HG03439 (cell line): ENCODE data around the gene CPXM1.
"Not testable (repeated sequence)": the region's sequence is repeated elsewhere in the genome, so short reads cannot be mapped to it uniquely, and the experiment has no call there.

Experiments
- ATAC-seq: cut with Tn5 transposase; IDR thresholded peaks from one replicate; pipeline ENCODE4 v1.9.1; 2021; ENCODE audit warnings: mild to moderate bottlenecking, moderate library complexity; ENCODE audit not compliant: unreplicated experiment

CPXM1 gene

DNA sequence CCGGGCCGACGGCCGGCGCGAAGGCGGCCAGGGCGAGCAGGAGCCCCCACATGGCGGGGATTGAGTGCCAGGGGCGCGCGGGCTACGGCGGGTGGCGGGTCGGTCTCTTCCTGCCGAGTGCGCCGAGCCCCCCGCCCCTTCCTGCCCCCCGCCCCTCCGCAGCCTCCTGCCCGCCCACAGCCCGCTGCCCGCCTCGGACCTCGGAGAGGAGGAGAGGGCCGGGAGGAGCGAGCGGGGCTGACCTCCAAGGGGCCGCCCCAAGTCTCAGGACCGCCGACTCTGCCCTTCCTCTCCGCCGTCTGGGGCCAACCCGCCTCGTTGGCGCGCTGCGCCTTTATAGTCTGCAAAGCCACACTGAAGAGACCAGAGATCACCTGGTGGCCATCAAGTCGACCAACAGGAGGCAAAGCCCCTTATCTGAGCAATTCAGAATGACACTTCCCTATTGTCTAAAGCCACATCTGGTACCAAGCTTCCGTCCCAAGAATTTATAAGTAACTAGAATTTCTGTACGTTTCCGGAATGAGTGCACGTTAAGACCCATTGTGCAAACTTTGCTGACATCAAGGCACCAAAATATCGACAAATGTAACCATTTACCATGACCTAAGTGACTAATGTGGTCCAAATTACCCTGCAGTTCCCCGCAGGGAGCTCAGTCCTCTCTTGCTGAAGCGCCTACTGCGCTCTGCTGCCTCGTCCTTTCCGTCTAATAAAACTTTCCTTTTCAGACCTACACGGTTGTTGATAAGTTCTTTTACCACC, at the start of gene CPXM1:
TSS of gene CPXM1 (minus strand) at position 107 of the 765 bp plus-strand sequence. CDS start at position 52, 55 bp downstream.
- no peak for ATAC-seq

DNA sequence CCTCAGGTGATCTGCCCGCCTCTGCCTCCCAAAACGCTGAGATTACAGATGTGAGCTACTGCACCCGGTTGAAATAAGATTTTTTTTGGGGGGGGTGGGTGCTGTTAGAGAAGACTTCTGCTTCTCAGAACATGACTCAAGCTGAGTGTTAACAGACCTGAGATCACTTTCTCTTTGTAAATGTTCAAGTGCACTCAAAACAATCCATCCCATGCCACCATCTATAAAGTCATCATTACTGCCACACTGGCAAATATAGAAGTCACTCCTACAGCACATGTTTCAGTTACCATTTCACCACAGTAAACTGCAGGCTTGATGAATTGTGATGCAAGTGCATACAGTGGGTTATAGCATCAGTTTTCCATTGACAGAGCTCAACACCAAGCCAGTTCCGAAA, 49.1 kb upstream of the CPXM1 start:
- no peak for ATAC-seq

DNA sequence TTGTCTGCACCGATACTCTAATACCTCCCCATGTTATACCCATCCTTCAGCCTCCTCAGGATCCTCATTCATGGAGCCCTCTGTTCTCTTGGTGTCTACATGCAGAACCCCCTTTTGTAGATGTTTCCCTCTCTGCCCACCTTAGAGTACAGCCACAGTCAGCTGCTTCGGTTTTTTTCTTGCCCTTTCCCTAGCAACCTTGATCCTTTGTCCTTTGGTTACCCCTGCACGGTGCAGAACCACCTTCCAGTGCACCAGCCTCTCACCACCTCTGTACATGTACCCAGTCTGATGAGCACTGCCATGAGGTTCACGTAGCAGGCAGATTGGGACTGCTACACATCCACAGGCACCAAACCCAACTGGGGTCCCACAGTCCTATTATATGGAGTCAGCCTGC, 47.4 kb upstream of the CPXM1 start:
- no peak for ATAC-seq

DNA sequence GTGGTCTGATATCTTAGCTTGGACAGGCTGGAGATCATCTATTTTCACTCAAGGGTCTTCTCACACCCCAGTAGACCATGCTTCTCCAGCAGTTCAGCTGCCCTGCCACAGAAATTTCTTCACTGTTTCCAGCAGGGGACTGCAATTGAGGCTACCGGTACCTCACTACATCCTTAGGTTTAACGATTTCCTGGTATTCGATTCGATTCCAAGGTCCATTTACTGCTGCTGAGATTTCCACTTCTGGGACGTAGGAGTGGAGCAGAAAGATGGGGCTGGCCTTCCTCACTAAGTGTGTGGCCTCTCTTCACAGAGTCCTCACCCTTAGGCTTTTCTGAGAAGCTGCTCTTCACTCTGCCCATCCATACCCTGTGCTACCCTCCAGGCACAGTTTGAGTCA, 46.3 kb upstream of the CPXM1 start:
- no peak for ATAC-seq

DNA sequence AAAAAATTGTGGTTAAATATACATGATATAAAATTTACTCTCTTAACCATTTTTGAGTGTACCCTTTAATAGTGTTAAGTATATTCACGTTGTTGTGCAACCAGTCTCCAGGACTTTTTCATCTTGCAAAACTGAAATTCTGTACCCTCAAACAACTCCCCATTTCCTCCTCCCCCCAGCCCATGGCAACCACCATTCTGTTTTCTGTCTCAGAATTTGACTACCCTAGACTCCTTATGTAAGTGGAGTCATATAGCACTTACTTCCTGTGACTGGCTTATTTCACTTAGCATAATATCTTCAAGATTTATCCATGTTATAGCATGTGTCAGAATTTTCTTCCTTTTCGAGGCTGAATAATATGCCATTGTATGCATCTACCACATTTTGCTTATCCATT, 45.2 kb upstream of the CPXM1 start:
- no peak for ATAC-seq

DNA sequence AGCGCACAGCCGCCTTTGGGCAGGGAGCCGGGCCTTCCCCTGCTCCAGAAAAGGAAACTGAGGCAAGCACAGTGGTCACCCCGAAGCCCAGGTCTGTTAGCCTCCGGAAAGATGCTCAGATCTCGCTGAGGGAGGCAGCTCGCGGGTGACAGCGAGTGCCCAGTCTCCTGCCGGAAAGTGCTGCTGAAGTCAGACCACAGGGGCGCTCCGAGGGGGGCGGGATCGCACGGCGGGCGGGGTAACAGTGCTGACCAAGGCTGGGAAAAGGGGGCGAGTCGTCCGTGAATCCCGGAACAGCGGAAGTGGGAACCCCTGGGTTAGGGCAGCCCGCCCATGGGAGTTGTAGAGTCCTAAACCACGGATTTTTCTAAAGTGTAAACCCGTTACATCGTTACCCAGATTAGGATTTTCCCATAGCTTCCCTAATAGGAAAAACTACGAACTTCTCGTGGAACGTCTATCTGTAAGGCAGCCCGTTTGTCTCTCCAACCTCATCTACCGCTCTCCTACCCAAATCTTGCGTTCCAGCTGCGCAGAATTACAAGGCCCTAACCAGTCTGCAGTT, 40.6 kb upstream of the CPXM1 start:
- peak; percentile 37 for ATAC-seq

DNA sequence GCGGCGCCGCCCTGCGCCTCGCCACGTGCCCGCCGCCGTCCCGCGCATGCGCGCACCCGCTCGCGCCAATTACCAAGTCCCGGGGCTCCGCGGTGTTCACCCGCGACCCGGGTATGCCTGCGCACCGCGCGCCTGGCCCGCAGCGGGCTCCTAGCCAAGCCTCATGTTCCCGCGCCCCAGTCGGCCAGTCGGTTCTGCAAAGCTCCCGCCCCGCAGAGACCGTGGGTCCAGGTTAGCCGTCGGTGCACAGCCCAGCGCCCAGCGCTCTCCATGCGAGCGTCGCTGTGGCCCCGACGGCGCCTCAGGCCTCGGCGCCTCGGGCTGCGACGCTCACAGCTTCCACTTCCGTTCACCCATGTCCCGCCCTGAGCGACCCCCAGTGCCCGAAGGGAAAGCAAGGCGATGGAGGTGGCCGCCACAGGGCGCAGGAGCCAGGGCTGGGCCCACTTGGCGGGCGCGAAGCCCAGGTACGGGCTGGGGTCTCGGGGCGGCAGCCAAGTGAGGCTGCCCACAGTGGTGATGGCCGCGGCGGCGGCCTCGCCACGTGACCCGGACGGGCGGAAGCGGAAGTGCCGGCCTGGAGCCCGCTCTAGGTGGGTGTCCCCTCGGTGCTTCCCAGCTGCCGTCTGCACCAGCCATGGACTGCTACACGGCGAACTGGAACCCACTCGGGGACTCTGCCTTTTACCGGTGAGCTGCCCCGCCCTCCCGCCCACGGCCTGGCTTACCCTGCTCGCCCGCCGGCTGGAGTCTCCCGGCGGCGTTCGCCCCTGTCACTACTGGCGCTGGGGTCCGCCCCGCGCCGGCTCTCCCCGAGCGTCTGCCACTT, 39.9 kb upstream of the CPXM1 start, which contains the start of the genes PCED1A and VPS16:
TSS of gene PCED1A (minus strand) at position 518 of the 829 bp plus-strand sequence. CDS start 743 bp downstream, outside the sequence.
TSS of gene VPS16 (plus strand) at position 608 of the 829 bp plus-strand sequence. CDS start at position 638, 30 bp downstream.
- peak; percentile 99 for ATAC-seq

DNA sequence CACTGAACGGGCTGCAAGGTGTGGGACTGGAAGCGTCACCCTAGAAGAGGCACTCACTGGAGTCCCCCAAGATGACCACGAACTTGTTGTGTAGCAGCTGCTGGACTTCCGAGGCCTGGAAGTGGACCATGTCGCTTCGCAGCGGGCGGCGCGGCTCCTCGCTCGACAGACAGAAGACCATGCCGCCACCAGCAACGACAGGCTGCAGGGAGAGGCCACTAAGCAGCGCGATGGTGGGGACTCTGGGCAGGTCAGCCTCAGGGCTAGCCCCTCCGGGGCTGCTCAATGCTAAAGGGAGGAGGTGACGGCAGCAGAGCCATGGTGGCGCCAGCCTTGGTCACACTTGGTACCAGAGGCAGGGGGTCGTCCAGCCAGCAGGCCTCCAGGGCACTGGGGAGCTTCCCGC, 39.3 kb upstream of the CPXM1 start:
- no peak for ATAC-seq

DNA sequence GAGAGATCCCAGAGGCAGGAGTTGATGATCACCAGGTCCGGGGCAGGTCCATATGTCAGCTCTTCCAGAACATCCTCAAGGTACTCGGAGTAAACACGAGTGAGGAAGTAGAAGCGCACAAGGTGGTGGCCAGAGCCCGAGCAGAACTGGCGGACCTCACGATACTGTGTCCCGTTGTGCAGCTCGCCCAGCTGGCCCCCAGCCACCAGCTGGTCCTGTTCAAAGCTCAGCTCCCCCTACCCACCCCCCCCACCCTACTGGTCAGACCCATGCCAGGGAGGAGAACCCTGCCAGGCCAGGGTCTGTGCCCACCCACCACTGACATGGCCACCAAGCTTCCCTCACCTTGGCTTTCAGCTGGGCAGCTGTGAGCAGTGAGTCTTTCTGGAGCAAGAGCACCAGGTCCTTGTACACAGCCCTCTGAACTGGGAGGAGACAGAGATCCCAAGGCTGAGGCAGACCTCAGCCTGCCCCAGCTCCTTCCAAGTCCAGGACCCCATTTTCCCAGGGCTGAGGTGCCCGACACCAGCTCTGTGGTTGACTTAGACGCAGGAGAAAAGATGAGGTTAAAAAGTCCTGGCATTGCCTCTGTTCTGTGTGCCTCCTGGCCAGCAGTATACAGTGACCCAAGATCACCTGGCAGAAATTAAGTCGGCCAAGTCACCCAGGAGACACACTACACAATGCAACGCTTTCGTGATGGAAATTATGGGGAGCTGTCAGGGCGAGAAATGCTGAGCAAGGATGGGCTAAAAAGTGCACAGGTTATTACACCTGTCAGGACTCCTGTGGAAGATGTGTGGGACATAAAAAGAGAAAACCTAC, 38.6 kb upstream of the CPXM1 start:
- ATAC-seq = no peak

DNA sequence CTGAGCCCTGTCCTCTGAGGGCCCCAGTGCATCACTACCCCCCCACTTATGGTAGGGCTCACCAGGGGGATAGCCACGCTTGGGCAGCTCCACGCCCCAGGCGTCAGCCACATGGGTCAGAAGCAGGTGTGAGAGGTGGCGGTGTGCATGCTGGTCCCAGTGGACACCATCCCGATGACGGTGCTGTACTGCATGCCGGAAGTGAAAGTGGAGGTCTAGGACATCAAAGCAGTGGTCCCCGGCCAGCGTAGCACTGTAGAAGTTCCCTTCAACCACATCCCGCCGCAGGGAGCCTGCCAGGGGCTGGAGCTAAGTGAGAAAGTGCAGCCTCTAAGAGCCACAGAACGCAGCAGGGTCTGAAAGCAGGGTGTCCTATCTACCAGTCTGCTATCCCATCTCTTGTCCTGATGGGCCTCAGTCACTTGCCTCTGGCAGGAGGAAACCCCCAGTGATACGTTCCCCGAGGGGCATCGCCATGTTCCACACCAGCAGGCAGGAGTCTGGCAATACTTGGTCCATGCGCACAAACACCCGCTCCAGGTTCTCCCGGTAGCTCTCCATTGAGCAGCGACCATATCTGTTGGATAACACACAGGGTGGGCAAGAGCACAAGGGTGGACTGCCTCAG, 37.9 kb upstream of the CPXM1 start:
- no peak for ATAC-seq

DNA sequence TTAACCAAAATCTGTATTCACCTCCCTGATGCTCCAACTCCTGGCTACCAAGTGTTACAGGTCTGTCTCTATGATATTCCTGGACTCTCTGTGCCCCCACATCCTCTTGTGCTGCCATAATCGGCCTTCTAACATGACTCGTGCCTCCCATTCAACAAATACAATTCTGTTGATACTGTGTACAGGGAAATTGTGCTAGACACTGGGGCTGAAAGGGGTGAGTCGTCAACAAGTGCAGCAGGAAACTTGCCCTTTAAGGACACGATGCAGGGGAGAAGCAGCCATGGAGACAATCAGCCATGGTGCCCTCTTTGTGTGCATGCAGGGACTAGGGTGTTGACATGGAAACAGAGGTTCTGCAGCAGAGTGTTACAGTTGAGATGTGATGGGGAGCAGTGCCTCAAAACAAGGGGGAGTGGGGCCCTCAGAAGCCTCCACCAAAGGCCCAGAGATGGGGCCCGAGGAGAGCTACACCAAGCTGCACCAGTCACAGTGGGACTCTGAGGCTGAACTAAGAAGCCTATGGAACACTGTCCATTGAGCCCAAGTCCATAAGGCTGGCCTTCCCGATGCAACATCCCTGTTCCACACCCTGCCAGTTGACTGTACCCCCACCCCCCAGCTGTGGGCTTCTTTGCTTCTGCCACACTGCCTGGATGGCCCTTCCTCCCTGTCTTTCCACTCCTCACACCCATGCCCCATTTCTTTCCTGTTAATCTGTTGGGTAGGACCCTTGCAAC, 37.0 kb upstream of the CPXM1 start:
- ATAC-seq = no peak

DNA sequence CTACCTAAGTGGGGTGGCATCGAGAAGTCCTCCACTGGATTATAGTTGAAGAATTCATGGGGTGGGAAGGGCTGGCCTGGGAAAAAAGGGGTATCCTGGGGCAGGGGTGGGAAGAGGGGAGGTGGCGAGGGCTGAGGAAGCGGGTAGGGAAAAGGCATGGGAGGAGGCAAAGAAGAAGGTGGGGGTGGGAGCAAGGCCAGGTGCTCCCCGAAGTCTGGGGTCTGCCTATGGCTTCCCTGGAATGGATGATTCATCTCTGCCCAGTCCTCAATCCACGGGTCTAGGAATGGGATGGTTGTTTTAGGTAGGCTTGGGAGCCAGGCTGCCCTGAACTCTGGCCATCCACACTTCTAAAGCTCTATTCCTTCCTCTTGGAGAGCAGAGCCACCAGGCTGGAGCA, 35.6 kb upstream of the CPXM1 start:
- no peak for ATAC-seq

DNA sequence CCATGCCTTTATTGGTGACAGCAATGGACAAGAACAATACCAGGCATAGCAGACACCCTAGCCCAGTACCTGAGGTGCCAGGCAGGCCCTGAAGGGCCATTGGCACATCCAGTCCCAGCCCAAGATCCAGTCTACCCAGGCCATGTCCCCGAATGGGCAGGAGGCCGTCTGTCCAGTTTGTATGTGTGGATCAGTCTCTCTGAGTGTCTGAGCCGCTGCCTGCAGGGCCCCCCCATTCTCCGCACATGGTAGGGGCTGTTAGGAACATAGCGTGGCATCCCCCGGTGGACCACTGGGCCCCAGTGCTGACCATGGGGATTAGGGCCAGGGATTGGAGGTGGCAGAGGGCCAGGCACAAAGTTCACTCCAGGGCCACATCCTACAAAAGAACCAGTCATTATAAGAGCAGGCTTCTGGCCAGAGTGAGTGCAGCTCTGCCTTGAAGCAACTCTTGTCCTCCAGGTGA, 34.9 kb upstream of the CPXM1 start:
- no peak for ATAC-seq

DNA sequence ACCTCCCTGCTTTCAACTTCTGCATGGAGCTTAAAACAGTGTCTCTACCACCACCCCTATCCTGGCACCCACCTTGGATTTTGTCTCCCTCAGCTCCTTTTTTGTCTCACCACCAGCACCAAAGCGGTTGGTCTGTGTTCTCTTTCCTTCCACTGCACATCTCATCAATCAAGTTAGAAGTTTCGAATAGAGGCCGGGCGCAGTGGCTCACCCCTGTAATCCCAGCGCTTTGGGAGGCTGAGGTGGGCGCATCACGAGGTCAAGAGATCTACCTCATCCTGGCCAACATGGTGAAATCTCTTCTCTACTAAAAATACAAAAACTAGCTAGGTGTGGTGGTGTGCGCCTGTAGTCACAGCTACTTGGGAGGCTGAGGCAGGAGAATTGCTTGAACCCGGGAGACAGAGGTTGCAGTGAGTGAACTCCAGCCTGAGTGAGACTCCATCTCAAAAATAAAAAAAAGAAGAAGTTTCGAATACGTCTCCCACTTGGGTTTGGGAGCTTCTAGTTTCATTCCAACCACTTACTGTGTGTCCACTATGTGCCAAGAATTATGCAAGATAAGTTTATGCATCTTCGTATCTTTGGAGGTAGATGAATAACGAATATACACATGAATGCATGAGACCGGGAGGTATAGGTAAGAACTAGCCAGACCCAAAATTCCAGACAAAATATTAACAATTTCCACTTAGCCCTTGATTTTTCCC, 34.1 kb upstream of the CPXM1 start:
- ATAC-seq = no peak

DNA sequence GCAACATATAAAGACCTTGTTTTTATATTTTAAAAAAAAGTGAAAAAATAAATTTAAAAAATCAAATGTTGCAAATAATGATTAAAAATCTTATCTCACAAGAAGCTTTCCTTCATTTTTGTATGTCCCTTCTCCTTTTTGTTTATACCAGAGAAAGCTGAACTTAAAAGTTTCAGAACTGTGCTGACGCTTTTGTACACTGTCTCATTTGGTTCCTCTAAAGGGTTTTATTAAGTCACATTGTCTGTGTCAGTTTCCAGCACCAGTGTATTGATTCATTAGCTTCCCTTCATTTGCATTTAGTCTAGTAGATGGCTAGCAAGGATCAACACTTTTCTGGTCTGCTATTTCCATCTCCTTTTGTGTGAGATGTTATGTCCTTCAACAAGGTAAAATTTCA, 33.3 kb upstream of the CPXM1 start:
- ATAC-seq = no peak

DNA sequence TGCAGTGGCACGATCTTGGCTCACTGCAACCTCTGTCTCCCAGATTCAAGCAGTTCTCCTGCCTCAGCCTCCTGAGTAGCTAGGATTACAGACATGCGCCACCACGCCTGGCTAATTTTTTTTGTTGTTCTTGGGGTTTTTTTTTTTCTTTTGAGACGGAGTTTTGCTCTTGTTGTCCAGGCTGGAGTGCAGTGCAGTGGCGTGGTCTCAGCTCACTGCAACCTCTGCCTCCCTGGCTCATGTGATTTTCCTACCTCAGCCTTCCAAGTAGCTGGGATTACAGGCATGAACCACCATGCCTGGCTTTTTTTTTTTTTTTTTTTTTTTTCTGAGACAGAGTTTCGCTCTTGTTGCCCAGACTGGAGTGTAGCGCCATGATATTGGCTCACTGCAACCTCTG, 30.8 kb upstream of the CPXM1 start:
- not testable (repeated sequence) for ATAC-seq

DNA sequence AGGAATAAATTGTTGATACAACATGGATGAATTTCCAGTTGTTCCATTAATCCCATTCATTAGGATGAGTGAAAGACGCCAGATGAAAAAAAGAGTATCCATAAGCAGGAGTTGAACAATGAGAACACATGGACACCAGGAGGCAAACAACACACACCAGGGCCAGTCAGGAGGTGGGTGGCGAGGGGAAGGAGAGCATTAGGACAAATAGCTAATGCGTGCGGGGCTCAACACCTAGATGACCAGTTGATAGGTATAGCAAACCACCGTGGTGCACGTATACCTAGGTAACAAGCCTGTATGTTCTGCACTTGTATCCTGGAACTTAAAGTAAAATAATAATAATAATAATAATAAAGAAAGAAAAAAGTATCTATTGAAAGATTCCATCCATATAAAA, 28.9 kb upstream of the CPXM1 start:
- no peak for ATAC-seq

DNA sequence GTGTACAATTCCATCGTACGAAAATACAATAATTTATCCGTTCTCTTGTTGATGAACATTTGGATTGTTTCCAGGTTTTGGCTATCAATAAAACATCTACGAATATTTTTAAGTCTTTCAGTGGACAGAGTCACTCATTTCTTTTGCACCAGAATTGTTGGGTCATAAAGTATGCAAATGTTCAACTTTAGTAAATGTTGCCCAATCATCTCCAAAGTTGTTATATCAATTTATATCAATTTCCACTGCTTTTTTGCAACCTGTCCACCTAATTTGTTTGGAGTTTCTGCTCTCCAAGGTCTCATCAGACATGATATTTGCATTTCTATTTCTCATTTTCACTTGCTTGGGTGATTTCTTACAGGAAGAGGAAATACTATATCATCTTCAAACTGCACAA, 26.2 kb upstream of the CPXM1 start:
- no peak for ATAC-seq

DNA sequence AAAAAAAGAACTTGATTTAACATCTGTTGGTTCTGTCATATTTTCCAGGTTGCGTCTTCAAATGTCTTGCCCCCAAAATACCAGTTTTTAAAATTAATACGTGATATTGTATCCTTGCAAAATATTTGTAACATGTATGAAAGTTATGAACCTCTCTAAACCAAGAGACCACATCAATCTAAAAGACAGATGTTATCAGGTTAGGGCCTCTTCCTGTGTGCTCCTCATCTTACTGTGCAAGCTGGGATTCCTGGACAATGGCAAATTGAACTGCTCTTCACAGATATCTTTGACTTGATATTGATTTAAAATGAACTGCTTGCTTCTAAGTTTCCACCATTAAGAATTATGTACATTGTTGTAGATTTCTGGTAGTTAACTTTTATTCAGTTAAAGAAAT, 25.3 kb upstream of the CPXM1 start:
- ATAC-seq = no peak
